GM08714 (cell line): ENCODE results near the gene CNTROB.

Experiments
- H3K4me3 ChIP-seq: fragments of 200-500 bp; sonication (Bioruptor generic); 2 replicates; pipeline ENCODE4 v1.5.1; 2014; ENCODE audit warnings: mild to moderate bottlenecking, low read length, inconsistent platforms
- ZNF274 ChIP-seq: IDR thresholded peaks from 2 replicates; pipeline ENCODE4 v1.6.1; 2012; ENCODE audit warnings: mild to moderate bottlenecking, low read depth, low read length

Gene CNTROB

DNA sequence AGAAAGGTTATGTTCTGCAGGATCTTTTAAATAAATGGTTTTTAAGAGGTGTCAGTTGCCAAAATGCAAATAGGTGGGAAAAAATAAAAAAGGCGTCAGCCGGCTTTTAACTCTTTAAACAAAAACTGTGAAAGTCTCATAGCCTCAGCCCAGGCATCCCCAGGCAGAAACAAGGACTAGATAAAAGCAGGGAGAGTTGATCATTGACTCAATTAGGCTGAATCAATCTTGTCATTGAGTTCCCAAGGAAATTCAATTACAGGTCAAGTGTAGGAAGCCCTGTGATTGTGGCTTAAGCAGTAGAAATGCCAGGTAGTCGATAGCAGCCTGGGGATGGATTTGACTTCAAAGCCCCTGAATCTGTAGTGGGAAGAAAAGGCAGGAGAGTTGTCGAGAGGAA lies 39.6 kb downstream of the CNTROB start:
- TF ChIP-seq ZNF274, result no peak
- no peak overlapping the region for H3K4me3 ChIP-seq

DNA sequence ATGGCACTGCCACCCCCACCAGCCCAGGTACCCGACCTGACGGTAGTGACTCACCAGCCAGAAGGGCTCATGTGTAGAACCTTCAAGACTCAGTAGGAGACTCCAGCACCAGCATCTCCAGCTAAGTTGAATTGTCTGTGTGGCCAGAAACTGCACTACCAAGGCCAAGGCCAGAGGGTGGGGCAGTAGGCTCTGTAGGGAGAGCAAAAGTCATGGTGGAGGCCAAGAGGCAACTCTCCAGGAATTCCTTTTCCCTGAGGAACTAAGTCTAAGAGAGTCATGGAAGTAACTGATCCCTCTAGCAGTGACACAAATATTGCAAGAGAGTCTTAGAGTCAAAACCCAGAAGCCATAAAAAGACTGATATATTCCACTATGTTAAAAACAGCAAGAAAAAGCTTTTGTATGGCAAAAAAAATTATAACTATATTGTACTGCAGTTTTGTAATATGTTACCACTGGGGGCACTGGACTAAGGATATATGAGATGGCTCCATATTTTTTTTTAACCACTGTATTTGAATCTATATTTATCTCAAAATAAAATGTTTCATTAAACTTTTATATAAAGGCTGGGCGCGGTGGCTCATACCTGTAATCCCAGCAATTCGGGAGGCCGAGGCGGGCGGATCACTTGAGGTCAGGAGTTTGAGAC lies 40.3 kb downstream of the CNTROB start:
- TF ChIP-seq ZNF274, result no peak
- no peak overlapping the region for H3K4me3 ChIP-seq

DNA sequence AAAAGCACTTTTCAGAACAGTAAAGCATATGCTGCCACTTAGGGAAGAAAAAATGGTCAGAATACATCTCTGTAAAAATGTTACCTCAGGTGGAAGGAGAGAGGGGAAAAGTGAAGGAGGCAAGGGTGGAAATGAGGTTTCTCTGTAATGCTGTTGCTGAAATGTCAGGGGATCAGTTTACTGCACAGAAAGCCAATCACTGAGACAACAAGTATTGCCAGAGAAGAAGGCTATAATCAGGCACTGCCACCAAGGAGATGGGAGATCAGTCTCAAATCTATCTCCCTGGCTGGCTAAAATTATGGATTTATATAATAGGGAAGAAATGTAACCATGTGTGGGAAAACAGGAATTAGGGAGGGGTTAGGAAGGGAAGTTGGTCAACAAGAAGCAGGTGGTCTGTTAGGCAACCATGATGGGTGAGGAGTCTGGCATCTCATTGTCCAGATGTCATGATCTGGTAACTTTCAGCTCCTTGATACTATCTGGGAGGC lies 42.7 kb downstream of the CNTROB start:
- H3K4me3 ChIP-seq, result no peak overlapping the region
- TF ChIP-seq ZNF274, result no peak

DNA sequence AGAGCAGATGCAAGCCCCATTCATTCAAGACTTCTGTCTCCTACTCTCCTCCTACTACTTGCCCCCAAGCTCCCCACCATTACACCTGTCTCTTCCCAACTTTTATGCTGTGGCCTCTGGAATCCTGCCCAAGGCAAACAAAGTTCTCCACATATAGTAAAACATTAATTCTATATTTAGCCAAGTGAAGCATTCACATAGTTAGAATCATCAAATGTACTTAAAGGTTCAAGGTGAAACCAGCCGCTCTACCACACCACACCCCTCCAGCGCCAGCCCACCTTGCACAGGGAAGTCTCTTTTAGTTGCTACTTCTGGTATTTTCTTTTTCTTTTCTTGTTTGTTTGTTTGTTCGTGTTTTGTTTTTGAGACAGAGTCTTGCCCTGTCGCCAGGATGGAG lies 45.0 kb downstream of the CNTROB start:
- no peak for TF ChIP-seq ZNF274
- no peak overlapping the region for H3K4me3 ChIP-seq

DNA sequence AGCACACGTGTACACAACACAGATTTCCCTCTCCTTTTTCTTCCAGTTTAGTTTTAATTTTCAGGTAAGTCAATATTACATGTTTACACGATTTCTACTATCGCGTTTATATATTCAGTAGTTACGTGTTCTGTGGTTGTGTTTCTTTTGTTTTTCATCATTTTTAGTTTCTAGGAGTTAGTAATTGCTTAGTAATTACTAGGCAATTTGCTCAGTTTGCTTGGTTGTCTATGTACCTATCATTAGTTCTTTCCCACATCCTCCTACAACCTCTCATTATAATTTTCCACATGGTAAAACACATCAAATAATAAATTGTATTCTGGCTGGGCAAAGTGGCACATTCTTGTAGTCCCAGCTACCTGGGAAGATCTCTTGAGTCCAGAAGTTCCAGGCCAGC lies 45.8 kb downstream of the CNTROB start:
- TF ChIP-seq ZNF274, result no peak
- no peak overlapping the region for H3K4me3 ChIP-seq

DNA sequence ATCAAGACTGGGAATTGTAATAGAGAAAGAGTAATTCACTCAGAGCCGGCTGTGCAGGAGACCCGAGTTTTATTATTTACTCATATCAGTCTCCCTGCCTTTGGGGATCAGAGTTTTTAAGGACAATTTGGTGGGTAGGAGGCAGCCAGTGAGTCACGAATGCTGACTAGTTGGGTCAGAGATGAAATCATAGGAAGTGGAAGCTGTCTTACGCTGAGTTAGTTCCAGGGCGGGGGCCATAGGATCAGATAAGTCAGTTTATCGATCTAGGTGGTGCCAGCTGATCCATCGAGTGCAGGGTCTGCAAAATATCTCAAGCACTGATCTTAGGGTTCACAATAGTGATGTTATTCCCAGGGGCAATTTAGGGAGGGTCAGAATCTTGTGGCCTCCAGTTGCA lies 50.2 kb downstream of the CNTROB start:
- no peak for TF ChIP-seq ZNF274
- H3K4me3 ChIP-seq, result no peak overlapping the region

DNA sequence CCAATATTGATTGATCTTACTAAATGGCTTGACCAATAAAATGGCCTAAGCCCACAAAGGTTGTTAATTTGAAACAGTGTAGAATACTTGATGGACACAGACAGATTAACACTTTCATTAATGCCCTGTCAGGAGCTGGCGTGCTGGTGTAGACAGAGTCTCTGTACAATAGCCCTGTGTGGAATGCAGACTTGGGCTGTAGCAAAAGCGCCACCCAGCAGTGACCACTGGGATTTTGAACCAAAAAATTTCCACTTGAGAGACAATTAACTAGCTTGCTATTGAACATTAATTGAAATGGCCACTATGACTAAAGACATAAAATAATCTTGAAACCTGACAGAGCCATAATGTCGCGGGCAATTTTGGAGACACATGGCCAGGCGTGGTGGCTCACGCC lies 50.7 kb downstream of the CNTROB start:
- no peak overlapping the region for H3K4me3 ChIP-seq
- no peak for TF ChIP-seq ZNF274

DNA sequence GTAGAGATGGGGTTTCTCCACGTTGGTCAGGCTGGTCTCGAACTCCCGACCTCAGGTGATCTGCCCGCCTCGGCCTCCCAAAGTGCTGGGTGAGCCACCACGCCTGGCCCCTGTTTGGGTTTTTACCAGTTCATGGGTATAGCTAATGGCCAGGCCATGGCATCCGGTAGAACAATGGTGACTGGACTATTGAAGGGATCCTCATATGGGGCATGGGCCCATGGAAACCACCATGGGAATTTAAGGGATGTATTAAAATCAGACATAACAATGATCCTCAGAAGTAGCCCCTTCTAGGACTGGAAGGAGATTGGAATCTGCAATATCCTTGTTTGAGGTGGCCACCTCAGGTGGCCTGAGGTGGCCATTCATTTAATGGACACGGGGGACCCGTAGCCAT lies 52.9 kb downstream of the CNTROB start:
- no peak overlapping the region for H3K4me3 ChIP-seq
- TF ChIP-seq ZNF274, result no peak

DNA sequence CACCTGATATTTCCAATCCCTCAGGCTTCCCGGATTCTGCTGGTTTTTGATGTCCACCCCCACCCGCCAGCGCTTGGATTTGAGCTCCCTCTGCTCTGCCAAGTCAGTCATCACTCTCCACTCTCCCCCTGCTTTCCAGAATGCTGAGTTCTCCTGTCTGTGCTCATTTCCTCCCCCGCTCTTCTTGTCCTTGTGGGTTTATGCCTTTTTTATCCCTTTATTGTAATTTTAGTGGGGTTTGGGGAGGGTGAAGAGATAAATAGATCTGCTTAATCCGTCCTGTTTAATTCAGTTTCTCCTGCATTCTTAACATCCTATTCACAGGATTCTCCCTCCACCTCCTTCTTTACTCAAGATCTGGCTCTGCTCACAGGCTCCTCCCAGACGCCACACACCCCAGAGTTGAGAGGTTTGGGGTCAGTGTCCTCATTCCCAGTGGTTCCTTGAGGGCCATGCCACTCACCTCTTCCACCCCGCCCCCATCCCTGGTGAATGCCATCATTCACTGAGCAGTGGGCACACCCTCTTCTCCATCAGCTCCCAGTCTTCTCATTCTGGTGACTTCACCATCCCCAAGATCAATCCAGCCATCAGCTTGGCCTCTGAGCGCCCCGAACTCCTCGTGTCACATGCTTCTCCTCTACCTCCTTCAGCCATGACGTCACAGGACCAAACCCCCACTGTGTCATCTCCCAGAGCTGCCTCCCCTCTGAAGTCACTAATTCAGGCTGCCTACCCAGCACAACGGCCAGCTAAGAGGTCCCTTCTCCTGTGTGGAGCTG lies 55.3 kb downstream of the CNTROB start:
- H3K4me3 ChIP-seq, result no peak overlapping the region

DNA sequence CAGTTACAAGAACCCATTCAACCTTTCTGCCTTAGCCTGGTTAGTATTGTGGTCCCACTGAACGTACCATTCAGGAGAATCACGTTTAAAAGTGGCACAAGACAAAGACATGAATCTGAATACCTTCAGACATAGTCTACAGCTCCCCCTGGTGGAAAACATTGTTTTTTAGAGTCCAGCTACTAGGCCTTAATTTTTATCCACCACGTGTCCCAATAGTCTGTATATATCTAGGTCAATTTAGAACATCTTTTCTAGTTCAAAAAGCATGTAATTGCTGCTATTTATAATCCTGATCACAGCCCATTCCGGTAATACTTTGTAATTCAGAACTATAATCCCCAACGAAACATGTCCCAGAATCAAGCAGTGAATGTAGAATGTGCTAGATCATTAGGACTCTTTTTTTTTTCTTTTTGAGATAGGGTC lies 56.8 kb downstream of the CNTROB start:
- no peak overlapping the region for H3K4me3 ChIP-seq
- TF ChIP-seq ZNF274, result no peak

More for the DNA sequence above, 55.3 kb downstream of the CNTROB start:
- TF ChIP-seq ZNF274, result no peak

DNA sequence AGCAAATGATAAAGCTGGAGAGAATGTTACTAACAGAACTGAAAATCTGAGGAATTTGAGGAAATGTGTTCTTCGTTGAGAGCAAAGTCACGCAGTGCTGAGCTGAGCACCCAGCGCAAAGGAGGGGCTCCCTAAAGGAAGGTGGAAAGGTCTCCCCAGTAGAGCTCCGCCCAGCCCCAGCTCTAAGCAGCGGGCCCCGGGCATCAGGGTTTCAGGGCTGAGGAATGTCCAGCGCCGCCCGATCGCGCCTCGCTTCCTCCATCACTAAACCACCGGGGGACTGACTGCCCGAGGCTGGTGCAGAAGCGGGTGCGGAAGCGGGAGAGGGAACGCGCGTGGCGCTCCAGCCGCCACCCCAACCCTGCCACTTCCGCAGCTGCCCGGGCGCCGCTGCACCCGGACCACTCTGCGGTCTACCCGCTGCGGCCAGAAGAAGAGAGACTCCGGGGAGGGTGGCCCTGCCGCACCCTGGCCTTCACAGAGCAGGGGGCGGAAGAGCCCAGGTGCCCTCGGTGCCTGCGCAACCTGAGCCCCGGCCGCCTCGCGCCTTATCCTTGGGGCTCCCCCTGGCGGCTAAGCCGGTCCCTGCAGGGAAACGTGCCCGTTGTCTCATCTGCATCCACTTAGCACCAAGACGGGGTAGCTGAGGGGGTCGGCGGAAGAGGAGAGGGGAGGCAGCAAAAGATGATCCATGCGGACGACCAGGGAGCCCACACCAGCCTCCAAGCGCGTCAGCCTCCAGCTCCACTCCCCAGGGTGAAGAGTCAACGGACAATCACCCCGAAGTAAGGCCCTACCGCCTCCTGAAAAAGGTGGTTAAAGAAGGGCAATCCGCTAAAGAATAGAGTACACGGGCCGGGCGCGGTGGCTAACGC lies 58.0 kb downstream of the CNTROB start:
- no peak for TF ChIP-seq ZNF274
- peak overlapping the region; percentile 39; the same call in 1 of the 2 replicates for H3K4me3 ChIP-seq

DNA sequence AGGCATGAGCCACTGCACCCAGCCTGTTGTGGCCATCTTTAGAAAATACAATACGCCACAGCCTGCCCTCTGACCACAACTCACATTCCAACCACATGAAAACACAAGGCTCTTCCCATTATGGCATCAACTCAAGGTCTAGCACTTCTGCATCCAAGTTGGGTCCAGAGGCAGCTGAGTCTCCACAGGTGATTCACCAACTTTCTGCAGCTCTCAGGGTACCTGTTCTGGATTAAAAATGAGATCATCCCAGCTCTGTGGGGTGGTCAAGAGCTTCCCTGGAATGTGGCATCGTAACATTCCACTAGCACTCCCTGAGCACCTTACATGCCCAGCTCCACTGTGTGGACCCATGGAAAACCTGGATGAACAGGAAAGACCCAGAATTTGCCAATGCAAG lies 60.5 kb downstream of the CNTROB start:
- no peak overlapping the region for H3K4me3 ChIP-seq
- no peak for TF ChIP-seq ZNF274

DNA sequence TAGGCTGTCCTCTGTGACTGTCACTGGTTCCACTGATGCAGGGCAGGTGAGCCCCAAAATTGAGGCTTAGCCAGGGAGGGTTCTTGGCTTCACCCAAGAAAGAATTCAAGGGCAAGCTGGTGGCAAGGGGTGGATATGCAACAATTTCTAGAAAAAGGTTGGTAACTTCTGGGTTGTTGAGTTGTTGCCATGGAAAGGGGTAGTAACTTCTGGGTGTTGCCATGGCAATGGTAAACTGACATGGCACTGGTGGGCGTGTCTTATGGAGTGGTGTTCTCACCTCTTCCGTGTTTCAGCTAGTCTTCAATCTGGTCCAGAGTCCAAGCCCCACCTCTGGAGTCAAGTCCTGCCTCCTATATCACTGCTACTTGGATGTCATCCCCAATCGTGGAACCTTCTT lies 60.9 kb downstream of the CNTROB start:
- H3K4me3 ChIP-seq, result no peak overlapping the region
- no peak for TF ChIP-seq ZNF274

DNA sequence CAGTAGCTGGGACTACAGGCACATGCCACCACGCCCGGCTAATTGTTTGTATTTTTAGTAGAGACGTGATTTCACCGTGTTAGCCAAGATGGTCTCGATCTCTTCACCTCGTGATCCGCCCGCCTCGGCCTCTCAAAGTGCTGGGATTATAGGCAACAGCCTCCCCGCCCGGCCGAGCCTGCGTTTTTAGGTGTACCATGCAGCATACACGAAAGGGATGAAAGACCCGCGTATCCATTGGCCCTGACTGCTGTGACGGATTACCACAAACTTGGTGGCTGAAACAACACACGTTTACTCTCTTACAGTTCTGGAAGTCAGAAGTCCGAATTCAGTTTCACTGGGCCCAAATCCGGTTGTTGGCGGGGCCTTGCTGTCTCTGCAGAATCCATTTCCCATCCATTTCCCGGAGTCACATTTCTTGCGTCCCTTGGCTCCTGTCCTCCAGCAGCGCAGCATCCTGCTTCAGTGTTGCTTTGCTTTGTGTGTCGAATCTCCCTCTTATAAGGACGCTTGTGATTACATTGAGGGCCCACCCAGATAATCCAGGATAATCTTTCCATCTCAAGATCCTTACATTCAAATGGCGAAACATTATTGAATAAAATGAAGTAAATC lies 62.1 kb downstream of the CNTROB start:
- no peak for TF ChIP-seq ZNF274
- H3K4me3 ChIP-seq, result no peak overlapping the region
